HL-60 (cell line): Measurements from ENCODE around the gene KLRC1.
A peak's percentile ranks its signal among the peaks of the same experiment; 100 is the strongest.
"Not testable (repeated sequence)": the region's sequence is repeated elsewhere in the genome, so short reads cannot be mapped to it uniquely, and the experiment has no call there.

Source experiments
- DNase-seq, 2 experiments: peaks; one replicate each; pipeline ENCODE4 v3.0.0-alpha.2; 2010 to 2020; ENCODE audit warnings: low read depth in 1 of 2, low spot score in 1 of 2
- H3K27ac ChIP-seq: fragments of 250-450 bp; sonication (Bioruptor Pico); replicated peaks from 2 replicates; pipeline ENCODE4 v1.5.1; 2020; ENCODE audit warnings: mild to moderate bottlenecking, moderate library complexity
- H3K27me3 ChIP-seq: fragments of 250-450 bp; sonication (Bioruptor Pico); 2 replicates; pipeline ENCODE4 v1.5.1; 2021; ENCODE audit warnings: mild to moderate bottlenecking, moderate library complexity; ENCODE audit not compliant: insufficient read depth, poor library complexity, severe bottlenecking
- H3K4me3 ChIP-seq: replicated peaks from 2 replicates; pipeline ENCODE4 v1.5.1; 2011; ENCODE audit warnings: mild to moderate bottlenecking, control low read depth, low read length; ENCODE audit not compliant: insufficient read depth
- GABPA ChIP-seq: IDR thresholded peaks from 2 replicates; pipeline ENCODE4 v1.6.1; 2012; ENCODE audit warnings: low read depth
- POLR2AphosphoS5 ChIP-seq: IDR thresholded peaks from 2 replicates; pipeline ENCODE4 v1.6.1; 2012; ENCODE audit warnings: low read depth
- SPI1 ChIP-seq: IDR thresholded peaks from 2 replicates; pipeline ENCODE4 v1.6.1; 2012; ENCODE audit warnings: low read depth, mild to moderate bottlenecking, borderline replicate concordance
- TF ChIP-seq, protein P1 (sequence below): IDR thresholded peaks from one replicate; pipeline ENCODE4 v1.5.1; 2011; ENCODE audit warnings: low read length, control low read depth, inconsistent platforms; ENCODE audit not compliant: insufficient read depth
- TF ChIP-seq, protein P2 (sequence below): IDR thresholded peaks from 2 replicates; pipeline ENCODE4 v1.6.1; 2012; ENCODE audit warnings: low read depth; ENCODE audit not compliant: insufficient replicate concordance

KLRC1 gene

DNA sequence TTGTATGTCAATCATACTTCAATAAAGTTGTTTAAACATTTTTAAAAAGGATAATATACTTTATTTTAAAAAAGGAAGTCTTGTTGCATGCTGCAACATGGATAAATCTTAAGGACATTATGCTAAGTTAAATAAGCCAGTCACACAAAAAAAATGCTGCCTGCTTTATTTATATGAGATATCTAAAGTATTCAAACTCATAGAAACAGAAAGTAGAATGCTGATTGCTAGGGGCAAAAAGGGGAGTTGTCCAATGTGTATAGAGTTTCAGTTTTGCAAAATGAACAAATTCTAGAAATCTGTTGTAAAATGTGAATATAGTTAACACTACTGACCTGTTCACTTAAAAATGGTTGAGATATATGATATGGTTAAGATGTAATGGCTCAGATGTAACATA is 52.3 kb downstream of the KLRC1 start:
- H3K27ac ChIP-seq, result no peak overlapping the region

DNA sequence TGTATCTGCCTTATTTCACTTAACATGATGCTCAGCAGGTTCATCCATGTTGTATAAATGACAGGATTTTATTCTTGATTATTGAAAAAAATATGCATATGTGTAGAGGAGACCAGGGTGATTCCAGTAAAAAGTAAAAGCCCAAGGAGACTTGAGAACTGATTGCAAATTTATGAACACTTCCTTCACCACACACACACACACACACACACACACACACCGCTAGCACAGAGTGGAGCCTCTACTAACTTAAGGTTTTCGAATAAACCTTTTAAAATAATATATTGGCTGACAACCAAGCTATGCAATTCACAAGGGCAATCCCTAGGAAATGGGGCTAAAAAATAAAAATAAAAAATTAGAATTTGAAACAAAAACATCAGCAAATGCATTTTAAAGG is 55.0 kb downstream of the KLRC1 start:
- no peaks in the 10 kb centered on the region for H3K27me3 ChIP-seq
- no peak overlapping the region for H3K27ac ChIP-seq
- no peak overlapping the region for H3K4me3 ChIP-seq
- TF ChIP-seq, protein P1, sequence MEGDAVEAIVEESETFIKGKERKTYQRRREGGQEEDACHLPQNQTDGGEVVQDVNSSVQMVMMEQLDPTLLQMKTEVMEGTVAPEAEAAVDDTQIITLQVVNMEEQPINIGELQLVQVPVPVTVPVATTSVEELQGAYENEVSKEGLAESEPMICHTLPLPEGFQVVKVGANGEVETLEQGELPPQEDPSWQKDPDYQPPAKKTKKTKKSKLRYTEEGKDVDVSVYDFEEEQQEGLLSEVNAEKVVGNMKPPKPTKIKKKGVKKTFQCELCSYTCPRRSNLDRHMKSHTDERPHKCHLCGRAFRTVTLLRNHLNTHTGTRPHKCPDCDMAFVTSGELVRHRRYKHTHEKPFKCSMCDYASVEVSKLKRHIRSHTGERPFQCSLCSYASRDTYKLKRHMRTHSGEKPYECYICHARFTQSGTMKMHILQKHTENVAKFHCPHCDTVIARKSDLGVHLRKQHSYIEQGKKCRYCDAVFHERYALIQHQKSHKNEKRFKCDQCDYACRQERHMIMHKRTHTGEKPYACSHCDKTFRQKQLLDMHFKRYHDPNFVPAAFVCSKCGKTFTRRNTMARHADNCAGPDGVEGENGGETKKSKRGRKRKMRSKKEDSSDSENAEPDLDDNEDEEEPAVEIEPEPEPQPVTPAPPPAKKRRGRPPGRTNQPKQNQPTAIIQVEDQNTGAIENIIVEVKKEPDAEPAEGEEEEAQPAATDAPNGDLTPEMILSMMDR, result no peak
- DNase-seq, result no peak

More for the DNA sequence above, 52.3 kb downstream of the KLRC1 start:
- TF ChIP-seq GABPA (no peak), POLR2AphosphoS5 (no peak), SPI1 (no peak)
- TF ChIP-seq, protein P2, sequence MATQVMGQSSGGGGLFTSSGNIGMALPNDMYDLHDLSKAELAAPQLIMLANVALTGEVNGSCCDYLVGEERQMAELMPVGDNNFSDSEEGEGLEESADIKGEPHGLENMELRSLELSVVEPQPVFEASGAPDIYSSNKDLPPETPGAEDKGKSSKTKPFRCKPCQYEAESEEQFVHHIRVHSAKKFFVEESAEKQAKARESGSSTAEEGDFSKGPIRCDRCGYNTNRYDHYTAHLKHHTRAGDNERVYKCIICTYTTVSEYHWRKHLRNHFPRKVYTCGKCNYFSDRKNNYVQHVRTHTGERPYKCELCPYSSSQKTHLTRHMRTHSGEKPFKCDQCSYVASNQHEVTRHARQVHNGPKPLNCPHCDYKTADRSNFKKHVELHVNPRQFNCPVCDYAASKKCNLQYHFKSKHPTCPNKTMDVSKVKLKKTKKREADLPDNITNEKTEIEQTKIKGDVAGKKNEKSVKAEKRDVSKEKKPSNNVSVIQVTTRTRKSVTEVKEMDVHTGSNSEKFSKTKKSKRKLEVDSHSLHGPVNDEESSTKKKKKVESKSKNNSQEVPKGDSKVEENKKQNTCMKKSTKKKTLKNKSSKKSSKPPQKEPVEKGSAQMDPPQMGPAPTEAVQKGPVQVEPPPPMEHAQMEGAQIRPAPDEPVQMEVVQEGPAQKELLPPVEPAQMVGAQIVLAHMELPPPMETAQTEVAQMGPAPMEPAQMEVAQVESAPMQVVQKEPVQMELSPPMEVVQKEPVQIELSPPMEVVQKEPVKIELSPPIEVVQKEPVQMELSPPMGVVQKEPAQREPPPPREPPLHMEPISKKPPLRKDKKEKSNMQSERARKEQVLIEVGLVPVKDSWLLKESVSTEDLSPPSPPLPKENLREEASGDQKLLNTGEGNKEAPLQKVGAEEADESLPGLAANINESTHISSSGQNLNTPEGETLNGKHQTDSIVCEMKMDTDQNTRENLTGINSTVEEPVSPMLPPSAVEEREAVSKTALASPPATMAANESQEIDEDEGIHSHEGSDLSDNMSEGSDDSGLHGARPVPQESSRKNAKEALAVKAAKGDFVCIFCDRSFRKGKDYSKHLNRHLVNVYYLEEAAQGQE, result no peak
- TF ChIP-seq, protein P1, result no peak
- no peaks in the 10 kb centered on the region for H3K27me3 ChIP-seq
- no peak for DNase-seq
- no peak overlapping the region for H3K4me3 ChIP-seq

DNA sequence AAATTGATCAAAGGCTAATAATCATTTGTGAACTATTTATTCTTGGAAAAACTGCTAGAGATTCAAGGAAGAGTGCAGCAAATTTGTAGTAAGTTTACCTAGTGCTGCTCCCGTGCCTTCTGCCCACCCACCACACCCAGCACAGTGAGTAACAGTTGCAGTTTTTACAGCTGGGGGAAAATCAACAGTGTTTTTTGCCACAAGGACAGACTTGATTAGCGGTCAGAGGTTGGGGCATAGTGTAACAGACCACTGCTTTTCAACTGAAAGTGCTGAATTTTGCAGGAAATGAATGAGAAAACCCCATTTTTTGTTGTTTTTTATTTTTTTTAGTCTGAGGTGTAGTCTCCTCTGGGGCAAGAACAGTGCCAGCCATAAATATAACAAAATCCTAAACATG is 55.9 kb downstream of the KLRC1 start:
- no peak overlapping the region for H3K4me3 ChIP-seq
- no peaks in the 10 kb centered on the region for H3K27me3 ChIP-seq
- DNase-seq, result no peak
- TF ChIP-seq POLR2AphosphoS5 (no peak), GABPA (no peak), SPI1 (no peak)
- TF ChIP-seq, protein P2, result no peak
- TF ChIP-seq, protein P1, result no peak
- H3K27ac ChIP-seq, result no peak overlapping the region

DNA sequence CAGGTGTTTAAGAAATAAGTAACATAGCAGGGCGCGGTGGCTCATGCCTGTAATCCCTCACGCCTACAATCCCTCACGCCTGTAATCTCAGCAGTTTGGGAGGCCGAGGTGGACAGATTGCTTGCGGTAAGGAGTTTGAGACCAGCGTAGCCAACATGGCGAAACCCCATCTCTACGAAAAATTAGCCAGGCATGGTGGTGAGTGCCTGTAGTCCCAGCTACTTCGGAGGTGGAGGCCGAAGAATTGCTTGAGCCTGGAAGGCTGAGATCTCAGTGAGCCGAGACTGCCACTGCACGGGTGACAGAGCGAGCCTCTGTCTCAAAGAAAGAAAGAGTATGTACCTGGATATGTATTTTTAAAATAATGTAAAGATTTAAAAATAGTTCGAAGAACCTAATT is 57.0 kb downstream of the KLRC1 start:
- not testable (repeated sequence) for DNase-seq, H3K4me3 ChIP-seq, H3K27me3 ChIP-seq
- peak overlapping the region; percentile 97 for H3K27ac ChIP-seq
